ENCODE data around the gene TRIP13.

The TRIP13 gene

DNA sequence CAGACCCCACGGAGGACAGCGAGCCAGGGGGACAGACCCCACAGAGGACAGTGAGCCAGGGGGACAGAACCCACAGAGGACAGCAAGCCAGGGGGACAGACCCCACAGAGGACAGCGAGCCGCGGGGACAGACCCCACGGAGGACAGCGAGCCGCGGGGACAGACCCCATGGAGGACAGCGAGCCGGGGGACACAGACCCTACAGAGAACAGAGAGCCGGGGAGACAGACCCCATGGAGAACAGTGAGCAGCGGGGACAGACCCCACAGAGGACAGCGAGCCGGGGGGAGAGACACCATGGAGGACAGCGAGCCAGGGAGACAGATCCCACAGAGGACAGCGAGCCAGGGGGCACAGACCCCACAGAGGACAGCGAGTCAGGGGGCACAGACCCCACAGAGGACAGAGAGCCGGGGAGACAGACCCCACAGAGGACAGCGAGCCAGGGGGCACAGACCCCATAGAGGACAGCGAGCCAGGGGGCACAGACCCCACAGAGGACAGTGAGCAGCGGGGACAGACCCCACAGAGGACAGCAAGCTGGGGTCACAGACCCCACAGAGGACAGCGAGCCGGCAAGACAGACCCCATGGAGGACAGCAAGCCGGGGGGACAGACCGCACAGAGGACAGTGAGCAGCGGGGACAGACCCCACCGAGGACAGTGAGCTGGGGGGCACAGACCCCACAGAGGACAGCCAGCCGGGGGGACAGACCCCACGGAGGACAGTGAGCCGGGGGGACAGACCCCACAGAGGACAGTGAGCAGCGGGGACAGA, 37.5 kb upstream of the TRIP13 start:
- DNase-seq (ENCODE audit: low read depth) = no peak

DNA sequence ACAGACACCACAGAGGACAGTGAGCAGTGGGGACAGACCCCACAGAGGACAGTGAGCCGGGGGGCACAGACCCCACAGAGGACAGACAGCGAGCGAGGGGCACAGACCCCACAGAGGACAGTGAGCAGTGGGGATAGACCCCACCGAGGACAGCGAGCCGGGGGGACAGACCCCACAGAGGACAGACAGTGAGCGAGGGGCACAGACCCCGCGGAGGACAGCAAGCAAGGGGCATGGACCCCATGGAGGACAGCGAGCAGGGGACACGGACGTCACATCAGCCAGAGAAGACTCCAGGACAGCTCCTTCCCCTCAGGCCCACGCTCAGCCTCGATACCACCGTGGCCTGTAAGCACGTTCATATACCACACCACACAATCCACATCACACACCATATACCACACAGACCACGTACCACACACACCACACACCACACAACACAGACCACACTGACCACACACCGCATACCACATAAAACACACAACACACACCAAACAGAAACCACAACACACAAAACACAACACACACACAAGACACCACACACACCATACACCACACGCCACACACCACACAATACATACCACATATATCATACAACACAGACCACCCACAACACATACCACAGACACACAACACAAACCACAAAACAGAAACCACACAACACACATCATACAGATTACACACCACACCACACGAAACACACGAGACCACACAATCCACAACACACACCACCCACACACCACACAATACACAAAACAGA, 36.7 kb upstream of the TRIP13 start:
- DNase-seq (ENCODE audit: low read depth) = no peak

DNA sequence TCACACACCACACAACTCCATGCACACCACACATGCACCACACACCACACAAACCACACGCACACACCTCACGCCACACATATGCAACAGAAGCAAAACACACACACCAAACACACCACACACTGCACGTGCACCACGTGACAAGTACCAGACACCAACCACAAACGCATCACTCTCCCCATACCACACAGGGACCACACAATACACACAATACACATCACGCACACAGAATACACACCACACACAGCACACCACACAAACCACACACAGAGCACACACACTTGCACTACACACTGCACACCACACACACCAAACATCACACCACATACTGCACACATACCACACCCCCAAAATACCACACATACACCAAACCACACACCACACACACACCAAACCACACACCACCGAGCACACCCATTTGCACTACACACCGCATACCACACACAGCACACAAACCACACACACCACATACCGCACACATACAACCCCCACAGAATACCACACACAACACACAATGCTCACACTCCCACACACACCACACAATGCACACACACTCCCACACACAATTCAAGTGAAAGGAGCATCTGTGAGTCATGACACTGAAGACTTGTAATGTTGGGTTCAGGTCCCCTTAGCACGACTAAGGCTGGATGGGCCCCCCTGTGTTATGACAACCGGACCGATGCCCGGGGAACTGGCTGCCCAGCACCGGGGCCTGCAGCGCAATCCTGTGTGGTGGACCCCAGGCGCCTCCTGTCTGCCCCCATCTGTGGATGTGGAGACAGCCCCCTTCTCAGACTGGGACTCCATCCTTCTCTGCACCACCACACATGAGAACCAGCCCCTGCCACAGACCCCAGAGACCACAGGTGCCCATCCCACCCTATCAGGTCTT, 35.9 kb upstream of the TRIP13 start:
- no peak for DNase-seq (ENCODE audit: low read depth)

DNA sequence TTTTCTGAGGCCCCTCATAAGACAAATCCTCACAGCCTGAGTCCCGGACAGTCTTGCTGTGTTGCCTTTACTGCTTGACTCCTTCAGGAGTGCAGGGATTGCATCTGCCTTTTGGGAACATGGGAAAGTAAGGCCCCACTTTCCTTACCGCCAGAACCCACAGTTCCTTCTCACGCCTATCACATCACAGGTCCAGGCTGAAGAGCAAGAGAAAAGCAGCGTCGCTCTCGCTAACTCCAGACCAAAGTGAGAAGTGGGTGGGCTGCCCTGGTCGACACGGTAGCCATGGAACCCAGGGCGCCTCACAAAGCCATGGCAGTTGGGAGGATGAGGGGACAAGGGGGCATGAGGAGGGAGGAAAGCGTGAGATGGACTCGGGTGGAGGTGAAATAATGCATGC, 34.0 kb upstream of the TRIP13 start:
- DNase-seq (ENCODE audit: low read depth) = no peak

DNA sequence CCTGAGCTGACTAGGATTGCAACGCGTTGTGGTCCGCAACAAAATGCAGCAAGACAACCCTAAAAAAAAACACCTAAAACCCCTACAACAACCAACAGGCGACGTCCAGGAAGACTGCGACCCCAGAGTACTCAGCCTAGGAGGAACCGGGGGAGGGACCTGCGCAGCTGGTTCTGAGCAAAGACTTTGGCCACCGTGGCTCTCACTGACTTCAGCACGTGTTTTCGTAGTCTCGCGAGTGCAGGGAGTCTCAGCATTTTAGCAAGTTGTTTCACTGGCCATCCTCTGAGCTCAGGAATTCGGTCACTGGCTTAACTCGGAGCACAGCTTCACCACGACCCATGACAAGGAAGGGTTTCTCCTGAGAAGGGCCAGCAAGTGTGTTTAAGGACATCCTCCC, 33.3 kb upstream of the TRIP13 start:
- no peak for DNase-seq (ENCODE audit: low read depth)

DNA sequence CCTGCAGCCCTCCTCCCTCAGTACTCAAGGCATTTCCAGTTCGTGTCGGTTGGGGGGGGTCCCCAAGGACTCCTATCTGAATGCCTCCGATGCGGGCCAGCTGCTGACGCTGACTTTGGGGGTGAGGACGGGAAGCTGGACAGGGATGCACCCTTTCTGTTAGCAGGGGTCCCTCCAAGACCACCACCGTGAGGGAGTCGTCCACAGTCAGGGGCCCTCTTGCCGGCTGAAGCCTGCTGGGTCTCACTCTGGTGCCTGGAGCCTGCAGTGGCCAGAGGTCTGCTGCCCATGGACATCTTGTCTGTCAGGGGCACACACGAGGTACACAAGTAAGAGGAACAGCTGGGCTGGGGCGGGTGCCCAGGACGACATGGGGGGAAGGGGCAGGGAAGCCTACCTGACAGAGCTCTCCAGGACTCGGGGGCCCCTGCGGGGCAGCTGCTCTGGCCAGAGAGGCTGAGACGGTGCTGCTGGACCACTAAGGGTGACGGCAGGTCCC, 32.8 kb upstream of the TRIP13 start:
- DNase-seq (ENCODE audit: low read depth) = no peak

DNA sequence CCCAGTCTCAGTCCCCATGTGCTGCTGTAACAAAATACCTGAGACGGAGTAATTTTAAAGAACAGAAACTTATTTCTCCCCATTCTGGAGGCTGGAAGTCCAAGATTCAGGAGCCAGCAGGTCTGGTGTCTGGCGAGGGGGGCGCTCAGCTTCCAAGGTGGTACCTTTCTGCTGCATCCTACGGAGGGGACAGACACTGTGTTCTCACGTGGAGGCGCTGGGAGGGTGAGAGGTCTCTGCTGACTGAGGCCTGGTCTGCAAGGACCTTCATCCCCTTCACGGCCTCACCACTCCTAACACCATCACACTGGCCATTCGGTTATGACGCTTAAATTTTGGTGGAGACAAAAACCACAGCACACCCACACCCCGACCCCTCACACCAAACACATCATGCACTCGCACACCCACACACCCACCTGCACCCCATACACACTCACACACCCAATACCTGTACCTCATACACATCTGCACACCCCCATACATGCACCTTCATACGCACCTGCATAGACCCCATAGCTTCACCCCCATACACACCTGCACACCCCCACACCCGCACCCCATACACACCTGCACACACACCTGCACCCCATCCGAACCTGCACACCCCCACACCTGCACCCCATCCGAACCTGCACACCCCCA, 32.1 kb upstream of the TRIP13 start:
- DNase-seq (ENCODE audit: low read depth) = no peak

DNA sequence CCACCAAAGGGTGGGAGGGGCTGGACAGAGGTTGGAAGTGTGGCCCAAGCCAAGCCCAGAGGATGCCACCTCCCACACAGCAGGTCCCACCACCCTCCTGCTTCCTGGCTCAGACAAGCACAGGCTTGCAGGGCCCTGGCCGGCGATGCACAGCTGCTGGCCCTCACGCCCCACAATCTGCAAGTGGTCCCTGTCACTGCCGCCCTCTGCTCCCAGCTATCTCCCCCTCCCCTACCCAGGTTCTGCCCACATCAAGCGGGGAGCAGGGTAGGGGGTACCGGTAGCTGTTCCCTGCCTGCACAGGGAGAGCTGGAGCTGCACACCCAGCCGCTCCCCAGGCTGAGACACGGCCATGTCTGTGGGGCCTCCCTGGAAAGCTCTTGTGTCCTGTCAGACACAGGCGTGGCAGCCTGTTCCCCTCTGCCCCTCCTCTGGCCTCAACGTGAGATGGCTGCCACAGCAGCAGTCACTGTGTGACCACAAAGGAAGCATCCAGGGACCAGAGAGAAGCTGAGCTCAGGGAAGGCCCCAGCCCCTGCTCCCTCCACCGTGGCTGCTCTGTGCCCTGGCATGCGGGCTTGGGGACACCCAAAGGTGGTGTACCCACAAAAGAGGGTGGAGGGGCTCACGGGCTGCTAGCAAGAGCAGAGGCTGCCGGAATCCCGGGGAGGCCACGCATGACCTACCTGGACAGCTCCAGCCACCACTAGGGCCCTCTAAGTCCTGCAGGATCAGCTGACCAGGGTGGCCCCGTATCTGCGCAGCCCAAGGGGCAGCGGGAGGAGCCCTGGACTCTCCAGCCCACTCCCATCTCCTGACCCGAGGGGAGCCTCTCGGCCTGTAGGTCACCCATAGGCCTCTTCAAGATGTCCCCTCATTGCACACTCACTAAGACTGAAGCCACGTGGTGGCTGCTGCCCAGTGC, 31.0 kb upstream of the TRIP13 start:
- no peak for DNase-seq (ENCODE audit: low read depth)

DNA sequence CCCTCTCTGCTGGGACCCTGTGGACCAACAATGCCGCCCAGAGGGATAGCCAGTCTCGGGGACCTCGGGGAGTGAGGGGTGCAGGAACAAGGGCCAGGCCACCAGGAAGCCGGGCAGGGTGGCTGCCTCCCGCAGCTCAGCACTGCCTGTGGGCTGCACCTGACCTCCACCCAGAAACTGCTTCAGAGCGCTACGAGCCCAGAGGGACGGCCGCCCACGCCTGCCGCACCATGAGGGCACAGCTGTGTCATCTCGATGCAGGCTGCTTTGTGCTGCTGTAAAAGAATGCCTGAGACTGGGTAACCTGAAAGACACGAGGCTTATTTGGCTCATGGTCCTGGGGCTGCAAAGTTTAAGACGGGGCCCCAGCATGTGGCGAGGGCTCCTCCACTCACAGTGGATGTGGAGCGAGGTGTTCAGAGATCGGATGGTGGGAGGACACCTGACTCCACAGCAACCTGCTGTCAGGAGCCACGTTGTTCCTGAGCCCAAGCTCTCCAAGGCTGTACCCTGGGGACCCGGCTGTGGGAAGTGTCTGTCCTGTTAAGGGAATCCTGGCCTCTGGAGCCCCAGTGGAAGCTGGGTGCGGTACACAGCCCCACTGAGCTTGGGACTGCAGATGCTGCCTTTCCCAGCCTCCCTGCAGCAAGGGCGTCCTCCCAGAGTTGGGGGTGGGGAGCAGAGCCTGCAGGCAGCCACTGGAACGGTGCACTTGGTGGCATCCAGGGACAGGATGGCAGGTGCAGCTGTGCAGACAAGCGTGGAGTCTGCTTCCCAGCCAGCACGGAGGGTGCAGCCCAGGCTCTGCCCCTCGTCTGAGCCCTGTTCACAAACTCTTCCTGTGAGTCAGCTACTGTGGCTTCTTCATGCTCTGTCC, 30.1 kb upstream of the TRIP13 start:
- DNase-seq (ENCODE audit: low read depth) = peak; percentile 56

DNA sequence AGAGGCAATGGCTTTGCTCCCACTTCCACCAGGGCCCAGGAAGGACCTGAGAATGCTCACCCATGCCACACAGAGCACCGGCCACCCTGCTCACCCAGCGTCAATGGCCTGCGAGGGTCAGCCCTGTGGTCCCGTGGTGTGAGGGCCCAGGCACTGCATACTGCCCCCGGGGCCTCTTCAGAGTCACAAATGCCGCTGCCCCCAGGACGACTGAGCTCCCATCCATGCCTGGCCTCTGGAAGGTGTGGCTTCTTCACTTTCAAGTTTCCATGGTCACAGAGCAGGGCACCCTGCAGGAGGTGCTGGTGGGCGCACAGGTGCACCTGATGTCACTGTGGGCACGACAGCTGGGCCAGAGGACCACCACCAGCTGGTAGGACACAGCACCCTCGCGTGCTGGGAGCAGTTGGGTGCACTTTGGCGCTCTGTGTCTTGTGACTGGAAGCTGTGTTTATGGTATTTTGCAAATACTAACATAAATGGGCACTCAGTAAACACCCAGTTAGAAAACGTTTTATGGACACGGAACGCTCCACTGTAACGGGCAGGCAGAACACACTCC, 29.4 kb upstream of the TRIP13 start:
- DNase-seq (ENCODE audit: low read depth) = no peak

DNA sequence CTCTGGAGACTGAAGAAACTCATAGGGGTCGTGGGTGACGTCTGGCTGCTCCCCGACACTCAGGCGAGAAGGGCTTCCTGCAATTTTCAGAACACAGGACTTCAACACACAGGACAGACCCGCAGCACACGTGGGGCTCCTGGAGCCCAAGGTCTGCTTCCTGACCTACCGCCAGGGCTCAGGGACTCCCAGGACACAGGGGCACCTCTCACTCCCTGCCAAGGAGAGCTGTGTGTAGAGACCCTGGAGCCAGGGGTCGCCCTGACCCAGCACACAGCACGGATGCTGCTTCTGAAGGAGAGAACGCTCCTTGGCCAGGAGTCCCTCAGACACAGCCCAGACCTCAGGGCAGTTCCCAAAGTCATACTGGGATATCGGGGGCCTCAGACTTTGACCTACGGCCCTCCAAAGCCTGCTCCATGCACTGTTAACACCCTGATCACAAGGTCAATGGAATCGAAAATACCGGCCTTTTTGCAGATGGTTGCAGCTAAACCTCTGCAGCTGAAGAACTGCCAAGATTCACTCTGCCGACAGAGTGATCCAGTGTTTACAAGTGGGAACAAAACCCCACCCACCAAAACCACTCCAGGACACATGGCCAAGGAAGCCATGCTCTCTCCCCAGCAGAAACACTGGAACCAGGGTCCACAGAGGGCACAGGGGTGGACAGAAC, 28.1 kb upstream of the TRIP13 start:
- DNase-seq (ENCODE audit: low read depth) = peak; percentile 21

DNA sequence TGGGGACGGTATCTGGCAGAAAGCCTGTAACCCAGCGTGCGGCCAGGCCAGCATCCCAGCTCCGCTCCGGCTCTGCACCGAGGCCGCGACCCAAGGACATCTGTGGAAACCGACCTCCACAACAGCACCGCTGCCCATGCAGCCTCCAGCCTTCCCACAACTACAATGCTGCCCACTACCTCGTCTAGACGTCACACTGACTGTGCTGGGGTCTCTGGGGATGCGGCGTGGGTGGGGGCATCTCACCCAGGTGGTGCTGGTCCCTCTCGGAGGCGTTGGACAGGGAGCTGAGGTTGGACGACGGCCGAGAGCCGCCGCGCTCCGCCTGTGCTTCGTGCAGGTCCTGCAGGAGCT, 27.5 kb upstream of the TRIP13 start:
- DNase-seq (ENCODE audit: low read depth) = no peak

DNA sequence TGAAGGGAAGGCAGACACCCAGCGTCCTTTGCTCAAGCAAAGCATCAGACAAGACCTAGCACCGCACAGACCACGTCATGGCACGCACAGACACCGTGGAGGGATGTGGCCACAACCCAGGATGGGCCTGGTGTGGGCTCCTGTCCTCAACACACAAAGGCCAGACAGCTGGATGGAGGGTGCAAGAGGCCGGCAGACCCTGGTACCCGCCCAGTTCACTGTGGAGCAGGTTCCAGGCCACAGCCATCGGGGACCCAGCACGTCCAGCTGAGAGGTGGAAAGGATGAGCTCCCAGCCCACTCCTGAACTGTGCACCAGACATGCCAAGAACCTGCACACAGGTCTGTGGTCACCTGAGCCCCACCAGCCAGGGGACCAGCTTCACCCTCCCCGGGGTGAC, 26.9 kb upstream of the TRIP13 start:
- no peak for DNase-seq (ENCODE audit: low read depth)

DNA sequence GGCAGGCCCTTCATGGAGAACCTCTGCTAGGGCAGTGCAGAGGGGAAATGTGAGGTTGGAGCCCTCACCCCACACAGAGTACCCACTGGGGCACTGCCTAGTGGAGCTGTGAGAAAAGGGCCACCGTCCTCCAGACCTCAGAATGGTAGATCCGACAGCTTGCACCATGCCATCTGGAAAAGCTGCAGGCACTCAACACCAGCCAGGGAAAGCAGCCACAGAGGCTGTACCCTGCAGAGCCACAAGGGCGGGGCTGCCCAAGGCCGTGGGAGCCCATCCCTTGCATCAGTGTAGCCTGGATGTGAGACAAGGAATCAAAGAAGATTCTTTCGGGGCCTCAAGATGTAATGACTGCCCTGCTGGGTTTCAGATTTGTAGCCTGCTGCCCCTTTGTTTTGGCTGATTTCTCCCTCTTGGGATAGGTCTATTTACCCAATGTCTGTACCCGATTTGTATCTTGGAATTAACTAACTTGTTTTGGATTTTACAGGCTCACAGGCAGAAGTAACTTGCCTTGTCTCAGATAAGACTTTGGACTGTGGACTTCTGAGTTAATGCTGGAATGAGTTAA, 25.3 kb upstream of the TRIP13 start:
- no peak for DNase-seq (ENCODE audit: low read depth)

DNA sequence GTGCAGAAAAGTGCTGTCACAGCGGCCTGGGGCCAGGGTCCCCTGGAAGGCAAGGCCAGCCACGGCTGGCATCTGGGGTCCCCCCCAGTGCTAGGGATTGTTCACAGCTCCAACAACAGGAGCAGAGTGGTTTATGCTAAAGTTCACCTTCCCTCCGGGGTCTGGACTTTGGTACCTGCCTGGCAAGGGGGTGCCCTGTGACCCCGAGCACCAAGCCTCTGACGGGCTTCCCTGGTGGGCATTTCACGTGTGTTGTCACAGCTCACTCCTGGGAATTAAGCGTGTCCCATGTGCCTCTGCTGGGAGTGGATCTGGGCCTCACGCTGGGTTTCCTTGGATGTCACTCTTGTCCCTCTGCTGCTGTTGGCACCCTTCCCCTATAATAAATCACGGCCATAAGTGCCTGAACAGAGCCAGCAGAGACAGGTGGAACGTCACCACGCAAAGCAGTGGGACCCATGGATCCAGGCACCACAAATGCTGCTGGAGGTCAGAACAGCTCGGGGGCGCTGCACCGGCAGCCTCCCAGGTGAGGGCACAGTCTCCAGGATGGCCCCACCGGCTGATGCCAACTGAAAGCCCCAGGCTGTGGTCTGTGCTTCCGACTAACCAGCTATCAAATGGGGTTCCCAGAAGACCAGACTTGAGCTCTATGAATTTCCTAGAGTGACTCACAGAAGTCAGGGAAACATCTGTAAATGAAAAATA, 24.1 kb upstream of the TRIP13 start:
- no peak for DNase-seq (ENCODE audit: low read depth)

DNA sequence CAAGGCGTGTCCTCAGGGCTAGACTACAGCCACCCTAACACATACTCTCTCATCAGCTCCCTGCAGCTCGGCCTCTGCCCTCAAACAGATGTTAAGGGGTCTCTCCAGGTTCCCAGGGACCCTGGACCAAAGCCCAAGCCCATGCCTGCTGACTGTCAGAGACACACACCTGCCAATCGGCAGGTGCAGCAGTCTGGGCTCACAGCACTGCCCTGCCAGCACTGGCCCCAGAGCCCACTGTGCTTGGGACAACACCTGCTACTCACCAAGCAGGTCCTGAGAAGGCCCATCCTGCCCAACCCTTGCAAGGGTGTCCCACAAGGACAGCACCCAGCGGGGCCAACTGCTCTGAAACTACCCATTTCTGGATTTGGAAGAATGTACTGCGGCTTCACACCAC, 21.7 kb upstream of the TRIP13 start:
- no peak for DNase-seq (ENCODE audit: low read depth)

DNA sequence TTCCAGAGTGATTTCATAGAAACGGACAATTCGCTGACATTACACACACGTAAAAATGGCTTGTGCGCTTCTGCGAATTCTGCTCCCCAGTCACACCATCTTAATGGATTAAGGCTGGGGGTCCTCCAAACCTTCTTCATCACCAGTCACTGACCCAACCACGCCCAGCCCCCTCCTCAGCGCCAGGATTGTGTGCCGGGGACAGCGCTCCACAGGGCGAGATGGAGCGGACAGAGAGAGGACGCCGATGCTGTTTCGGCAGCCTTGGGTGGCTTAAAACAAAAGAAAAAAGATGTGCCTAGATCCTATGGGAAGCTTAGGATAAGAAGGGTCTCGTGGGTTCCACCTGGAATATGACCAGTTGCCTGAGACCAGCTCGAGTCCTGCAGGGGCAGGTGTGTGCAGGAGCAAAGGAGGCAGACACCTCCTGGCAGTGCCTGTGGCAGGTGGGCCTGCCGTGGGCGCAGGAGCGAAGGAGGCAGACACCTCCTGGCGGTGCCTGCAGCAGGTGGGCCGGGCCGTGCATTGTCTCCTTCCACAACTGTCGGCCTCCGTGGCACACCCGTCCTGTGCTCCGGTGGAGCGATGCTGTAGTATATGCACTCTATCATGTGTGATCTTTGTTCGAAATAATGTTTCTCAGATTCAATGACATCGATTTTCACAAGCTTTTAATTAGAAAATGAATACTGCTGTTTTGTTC, 20.9 kb upstream of the TRIP13 start:
- no peak for DNase-seq (ENCODE audit: low read depth)
